ENCODE measurements around the gene PNMA6A. TPM values are rescaled to one million over a fixed set of nuclear protein-coding genes. Genes with fewer than 3 reads are reported as not detected.
"Not testable (repeated sequence)": the region's sequence is repeated elsewhere in the genome, so short reads cannot be mapped to it uniquely, and the experiment has no call there.

The PNMA6A gene
- total RNA-seq, 1 donor from 2014 or later = 1.2 TPM

GRCh38 chrX:153113851-153114250, 41.6 kb downstream of the PNMA6A start:
- intact Hi-C loops (cut with DNase I); H3K9me3 ChIP-seq; ATAC-seq: not testable (repeated sequence)

GRCh38 chrX:153117754-153118153, 45.5 kb downstream of the PNMA6A start:
- H3K4me3 ChIP-seq; DNase-seq; H3K9me3 ChIP-seq; H3K27me3 ChIP-seq (ENCODE audit: low read depth); H3K36me3 ChIP-seq; intact Hi-C loops (cut with DNase I); ATAC-seq; H3K27ac ChIP-seq; H3K4me1 ChIP-seq: not testable (repeated sequence)

More at GRCh38 chrX:153113851-153114250, 41.6 kb downstream of the PNMA6A start:
- H3K36me3 ChIP-seq; H3K4me1 ChIP-seq; H3K4me3 ChIP-seq; H3K27me3 ChIP-seq (ENCODE audit: low read depth); H3K27ac ChIP-seq; DNase-seq: not testable (repeated sequence)

- H3K4me1 ChIP-seq; DNase-seq; intact Hi-C loops (cut with DNase I); H3K27me3 ChIP-seq (ENCODE audit: low read depth); ATAC-seq; H3K9me3 ChIP-seq; H3K27ac ChIP-seq; H3K36me3 ChIP-seq; H3K4me3 ChIP-seq: not testable (repeated sequence)
Measured at GRCh38 chrX:153120230-153120629, 48.0 kb downstream of the PNMA6A start.

- H3K27ac ChIP-seq; H3K4me1 ChIP-seq; H3K36me3 ChIP-seq; H3K4me3 ChIP-seq; H3K9me3 ChIP-seq; ATAC-seq; DNase-seq; H3K27me3 ChIP-seq (ENCODE audit: low read depth); intact Hi-C loops (cut with DNase I): not testable (repeated sequence)
Measured at GRCh38 chrX:153123468-153123867, 51.2 kb downstream of the PNMA6A start.

Other genes starting within 250 kb of the PNMA6A start
- gene CETN2, start 241.7 kb upstream of the PNMA6A start, total RNA-seq = 33.2 TPM
- 18.1 TPM for gene NSDHL, start 241.4 kb upstream of the PNMA6A start, total RNA-seq
- gene ZNF185, start 174.4 kb upstream of the PNMA6A start, total RNA-seq = 17.9 TPM
- 0.18 TPM for gene PNMA5, start 78.3 kb upstream of the PNMA6A start, total RNA-seq
- gene PNMA3, start 16.0 kb upstream of the PNMA6A start, total RNA-seq = 0.41 TPM
- not detected for gene MAGEA1, start 106.8 kb downstream of the PNMA6A start, total RNA-seq
- not detected for gene PNMA6F, start 249.3 kb downstream of the PNMA6A start, total RNA-seq

Data from lower lobe of right lung (tissue), 2 donors.